Effector memory CD4-positive, alpha-beta T cell (primary cell): ENCODE measurements around the gene TUFM.

Experiments
- DNase-seq, 3 donors: peaks; one replicate each; pipeline ENCODE4 v3.0.0-alpha.2; 2020
- H3K27ac ChIP-seq: 2 replicates; pipeline ENCODE4 v1.7.0; 2013; ENCODE audit warnings: mild to moderate bottlenecking, low read length, moderate library complexity; ENCODE audit not compliant: insufficient read depth, poor library complexity, severe bottlenecking
- H3K27me3 ChIP-seq: replicated peaks from 2 replicates; pipeline ENCODE4 v1.7.0; 2013; ENCODE audit warnings: mild to moderate bottlenecking, low read length; ENCODE audit not compliant: insufficient read depth, control insufficient read depth, poor library complexity, severe bottlenecking
- H3K36me3 ChIP-seq: 2 replicates; pipeline ENCODE4 v1.7.0; 2013; ENCODE audit warnings: mild to moderate bottlenecking, low read length, moderate library complexity; ENCODE audit not compliant: control insufficient read depth, insufficient read depth
- H3K4me1 ChIP-seq: 2 replicates; pipeline ENCODE4 v1.7.0; 2013; ENCODE audit warnings: low read length, mild to moderate bottlenecking; ENCODE audit not compliant: control insufficient read depth, insufficient read depth, poor library complexity, severe bottlenecking
- H3K4me3 ChIP-seq: 2 replicates; pipeline ENCODE4 v1.7.0; 2013; ENCODE audit warnings: low read length, low read depth, mild to moderate bottlenecking; ENCODE audit not compliant: insufficient read depth, poor library complexity, severe bottlenecking
- H3K9me3 ChIP-seq: 2 replicates; pipeline ENCODE4 v1.7.0; 2013; ENCODE audit warnings: mild to moderate bottlenecking, low read length, moderate library complexity; ENCODE audit not compliant: control insufficient read depth

TUFM gene

GRCh38 chr16:28839899-28840298, 6.2 kb downstream of the TUFM start:
- H3K27me3 ChIP-seq = no peaks in the 10 kb centered on the region
- H3K36me3 ChIP-seq = peaks cover 60% of the 10 kb centered on the region
- no peak overlapping the region for H3K27ac ChIP-seq
- no peak for DNase-seq
- no peaks in the 10 kb centered on the region for H3K9me3 ChIP-seq
- no peaks in the 10 kb centered on the region for H3K4me1 ChIP-seq
- no peak overlapping the region for H3K4me3 ChIP-seq

DNA sequence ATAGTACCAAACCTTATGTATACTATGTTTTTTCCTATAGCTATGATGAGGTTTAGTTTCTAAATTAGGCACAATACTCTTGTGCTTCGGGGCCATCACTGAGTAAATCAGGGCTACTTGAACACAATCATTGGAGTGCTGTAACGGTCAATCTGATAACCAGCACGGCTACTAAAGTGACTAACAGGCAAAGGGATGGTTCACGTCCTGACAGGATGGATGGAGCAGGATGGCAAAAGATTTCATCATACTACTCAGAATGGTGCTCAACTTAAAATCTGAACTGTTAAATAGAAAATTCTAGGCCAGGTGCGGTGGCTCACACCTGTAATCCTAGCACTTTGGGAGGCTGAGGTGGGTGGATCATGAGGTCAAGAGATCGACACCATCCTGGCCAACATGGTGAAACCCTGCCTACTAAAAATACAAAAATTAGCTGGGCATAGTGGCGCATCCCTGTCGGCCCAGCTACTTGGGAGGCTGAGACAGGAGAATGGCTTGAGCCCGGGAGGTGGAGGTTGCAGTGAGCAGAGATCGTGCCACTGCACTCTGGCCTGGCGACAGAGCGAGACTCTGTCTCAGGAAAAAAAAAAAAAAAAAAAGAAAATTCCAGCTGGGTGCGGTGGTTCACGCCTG, 7.0 kb downstream of the TUFM start:
- Histone ChIP-seq H3K27ac (no peak overlapping the region), H3K36me3 (peaks cover 65% of the 10 kb centered on the region), H3K9me3 (no peaks in the 10 kb centered on the region), H3K4me1 (no peaks in the 10 kb centered on the region), H3K27me3 (no peaks in the 10 kb centered on the region), H3K4me3 (no peak overlapping the region)
- no peak for DNase-seq

- no peak for DNase-seq
- H3K27me3 ChIP-seq = no peaks in the 10 kb centered on the region
- no peak overlapping the region for H3K27ac ChIP-seq
- H3K4me3 ChIP-seq = no peak overlapping the region
- H3K36me3 ChIP-seq = peaks cover 65% of the 10 kb centered on the region
- no peaks in the 10 kb centered on the region for H3K9me3 ChIP-seq
- H3K4me1 ChIP-seq = no peaks in the 10 kb centered on the region
These were observed 7.6 kb downstream of the TUFM start for GRCh38 chr16:28838558-28838918.

DNA sequence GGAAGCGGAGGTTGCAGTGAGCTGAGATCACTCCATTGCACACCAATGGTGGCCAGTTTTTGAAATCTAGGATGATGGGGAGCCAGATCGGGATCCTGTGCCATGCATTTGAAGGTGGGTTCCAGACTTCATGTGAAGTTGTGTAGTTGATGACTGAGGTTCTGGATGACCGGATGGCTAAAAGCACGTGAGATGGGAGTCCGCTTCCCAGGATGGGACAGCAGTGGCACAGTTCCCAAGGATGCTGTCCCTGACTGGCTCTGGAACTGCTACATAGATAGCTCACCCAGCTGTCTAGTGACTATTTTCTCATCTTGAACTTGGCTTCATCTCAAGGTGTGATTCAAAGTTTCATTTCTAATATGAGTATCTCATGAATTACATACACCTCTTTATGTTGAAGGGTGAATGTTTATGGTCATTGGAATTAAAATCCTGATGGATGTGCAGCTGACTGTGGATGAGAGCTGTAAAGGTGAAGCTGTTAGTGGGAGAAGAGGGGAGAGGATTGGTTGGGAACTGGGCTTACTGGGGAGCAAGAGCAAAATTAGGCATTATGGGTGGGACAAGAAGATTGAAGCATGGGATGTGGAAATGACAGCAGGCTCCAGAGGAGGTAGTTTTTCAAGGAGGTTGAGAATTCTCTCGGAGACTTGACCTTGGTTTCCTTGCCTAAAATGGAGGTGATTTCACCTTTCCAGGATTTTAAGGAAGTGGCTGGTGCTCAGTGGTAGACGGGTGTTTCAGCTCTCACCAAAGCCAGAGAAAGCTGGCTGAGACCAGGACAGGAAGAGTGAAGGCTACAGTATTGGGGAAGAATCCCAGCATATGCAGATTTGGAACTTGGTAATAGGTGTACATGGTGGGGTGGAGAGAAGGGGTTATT, 8.2 kb downstream of the TUFM start:
- no peaks in the 10 kb centered on the region for H3K9me3 ChIP-seq
- no peak overlapping the region for H3K27ac ChIP-seq
- peaks cover 65% of the 10 kb centered on the region for H3K36me3 ChIP-seq

GRCh38 chr16:28836761-28837064, 9.4 kb downstream of the TUFM start:
- Histone ChIP-seq H3K4me1 (no peaks in the 10 kb centered on the region), H3K4me3 (no peak overlapping the region), H3K9me3 (no peaks in the 10 kb centered on the region), H3K27me3 (no peaks in the 10 kb centered on the region), H3K36me3 (peaks cover 65% of the 10 kb centered on the region), H3K27ac (no peak overlapping the region)
- no peak for DNase-seq

More for the DNA sequence above, 8.2 kb downstream of the TUFM start:
- no peaks in the 10 kb centered on the region for H3K4me1 ChIP-seq
- DNase-seq = no peak
- no peak overlapping the region for H3K4me3 ChIP-seq
- H3K27me3 ChIP-seq = no peaks in the 10 kb centered on the region

DNA sequence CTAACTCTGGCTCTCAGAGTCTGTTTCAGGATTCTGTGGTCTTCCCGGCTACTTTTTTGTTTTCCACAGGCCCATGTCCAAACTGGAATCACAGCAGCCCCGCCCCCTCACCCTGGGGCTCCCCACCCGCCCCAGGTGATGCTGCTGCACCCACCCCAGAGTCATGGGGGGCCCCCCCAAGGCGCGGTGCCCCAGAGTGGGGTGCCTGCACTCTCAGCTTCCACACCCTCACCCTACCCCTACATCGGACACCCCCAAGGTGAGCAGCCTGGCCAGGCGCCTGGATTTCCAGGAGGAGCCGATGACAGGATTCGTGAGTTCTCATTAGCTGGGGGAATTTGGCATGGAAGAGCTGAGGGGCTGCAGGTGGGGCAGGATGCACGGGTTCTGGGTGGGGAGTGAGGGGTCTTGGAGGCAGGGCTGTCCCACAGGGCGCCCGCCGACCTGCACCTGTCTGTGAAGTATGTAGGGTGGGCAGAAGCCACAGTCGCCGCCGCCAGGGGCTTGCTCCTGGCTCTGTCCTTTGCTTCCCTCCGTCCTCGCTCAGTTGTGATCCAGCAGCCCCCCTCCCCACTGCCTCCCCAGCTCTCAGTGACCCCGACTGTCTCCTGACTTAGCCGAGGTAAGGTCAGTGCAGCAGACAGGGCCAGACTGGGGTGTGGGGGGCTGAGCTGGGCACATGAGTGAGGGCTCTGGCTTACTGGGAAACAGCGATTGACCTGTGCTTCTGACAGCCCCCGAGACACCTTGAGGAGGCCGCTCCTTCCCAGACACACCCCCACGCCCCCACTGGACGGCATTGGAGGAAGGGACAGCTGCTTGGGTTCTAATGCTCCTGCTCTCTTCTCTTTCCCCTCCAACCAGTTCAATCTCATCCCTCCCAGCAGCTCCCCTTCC, 10.0 kb downstream of the TUFM start:
- no peak for DNase-seq
- no peaks in the 10 kb centered on the region for H3K4me1 ChIP-seq
- H3K36me3 ChIP-seq = peaks cover 71% of the 10 kb centered on the region
- H3K4me3 ChIP-seq = no peak overlapping the region
- H3K27me3 ChIP-seq = no peaks in the 10 kb centered on the region
- H3K9me3 ChIP-seq = no peaks in the 10 kb centered on the region
- no peak overlapping the region for H3K27ac ChIP-seq

GRCh38 chr16:28834873-28835863, 11.0 kb downstream of the TUFM start:
- H3K27ac ChIP-seq = no peak overlapping the region
- no peaks in the 10 kb centered on the region for H3K9me3 ChIP-seq
- no peaks in the 10 kb centered on the region for H3K4me1 ChIP-seq
- no peak for DNase-seq
- H3K36me3 ChIP-seq = peaks cover 80% of the 10 kb centered on the region
- no peaks in the 10 kb centered on the region for H3K27me3 ChIP-seq
- H3K4me3 ChIP-seq = no peak overlapping the region

- Histone ChIP-seq H3K4me3 (no peak overlapping the region), H3K9me3 (no peaks in the 10 kb centered on the region), H3K4me1 (no peaks in the 10 kb centered on the region), H3K27ac (no peak overlapping the region), H3K27me3 (no peaks in the 10 kb centered on the region), H3K36me3 (peaks cover 88% of the 10 kb centered on the region)
- no peak for DNase-seq
These were observed 11.8 kb downstream of the TUFM start for GRCh38 chr16:28834349-28834748.

DNA sequence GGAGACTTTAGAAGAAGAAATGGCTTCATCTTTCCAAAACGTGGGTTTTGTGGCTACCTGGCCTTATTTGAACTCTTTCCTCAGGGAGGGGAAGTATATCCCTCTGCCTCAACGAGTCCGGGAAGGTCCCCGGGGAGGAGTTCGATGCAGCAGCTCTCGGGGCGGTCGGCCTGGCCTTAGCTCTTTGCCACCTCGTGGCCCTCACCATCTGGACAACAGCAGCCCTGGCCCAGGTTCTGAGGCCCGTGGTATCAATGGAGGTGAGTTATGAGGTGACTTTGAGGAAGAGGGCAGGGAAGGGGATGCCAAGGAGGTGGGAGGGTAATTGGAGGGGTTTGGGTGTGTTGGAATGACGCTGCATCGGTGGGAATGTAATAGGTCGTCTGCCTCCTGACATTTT, 15.6 kb downstream of the TUFM start:
- no peaks in the 10 kb centered on the region for H3K9me3 ChIP-seq
- no peak for DNase-seq
- H3K4me3 ChIP-seq = no peak overlapping the region
- H3K27me3 ChIP-seq = no peaks in the 10 kb centered on the region
- no peak overlapping the region for H3K27ac ChIP-seq
- peaks cover 96% of the 10 kb centered on the region for H3K36me3 ChIP-seq
- H3K4me1 ChIP-seq = peaks cover under 1% of the 10 kb centered on the region
